ENCODE results near the gene SLC5A6.

The SLC5A6 gene

GRCh38 chr2:27191070-27191829, 20.8 kb downstream of the SLC5A6 start:
- WGBS (ENCODE audit: insufficient coverage, insufficient read length), result no CpG with 5 or more reads among the region's 8 CpGs
- H3K9me3 ChIP-seq (ENCODE audit: control insufficient read depth, insufficient read depth, low read length), result no peaks in the 10 kb centered on the region
- no peak overlapping the region for H3K27ac ChIP-seq (ENCODE audit: low read length)
- H3K4me3 ChIP-seq (ENCODE audit: low read length), result no peak overlapping the region
- DNase-seq (ENCODE audit: low read depth, low spot score), result no peak
- no peaks in the 10 kb centered on the region for H3K36me3 ChIP-seq (ENCODE audit: control insufficient read depth, insufficient read depth, low read length)
- H3K27me3 ChIP-seq (ENCODE audit: control insufficient read depth, insufficient read depth, low read length), result no peaks in the 10 kb centered on the region
- no peaks in the 10 kb centered on the region for H3K4me1 ChIP-seq (ENCODE audit: control insufficient read depth, insufficient read depth, low read length)

GRCh38 chr2:27189989-27190388, 22.1 kb downstream of the SLC5A6 start:
- no peaks in the 10 kb centered on the region for H3K36me3 ChIP-seq (ENCODE audit: control insufficient read depth, insufficient read depth, low read length)
- WGBS (ENCODE audit: insufficient coverage, insufficient read length), result no CpG with 5 or more reads among the region's 8 CpGs
- no peak for DNase-seq (ENCODE audit: low read depth, low spot score)
- H3K9me3 ChIP-seq (ENCODE audit: control insufficient read depth, insufficient read depth, low read length), result no peaks in the 10 kb centered on the region
- no peak overlapping the region for H3K27ac ChIP-seq (ENCODE audit: low read length)
- H3K4me1 ChIP-seq (ENCODE audit: control insufficient read depth, insufficient read depth, low read length), result no peaks in the 10 kb centered on the region
- H3K27me3 ChIP-seq (ENCODE audit: control insufficient read depth, insufficient read depth, low read length), result no peaks in the 10 kb centered on the region
- no peak overlapping the region for H3K4me3 ChIP-seq (ENCODE audit: low read length)

GRCh38 chr2:27186613-27187345, 25.3 kb downstream of the SLC5A6 start:
- H3K27me3 ChIP-seq (ENCODE audit: control insufficient read depth, insufficient read depth, low read length), result no peaks in the 10 kb centered on the region
- H3K9me3 ChIP-seq (ENCODE audit: control insufficient read depth, insufficient read depth, low read length), result no peaks in the 10 kb centered on the region
- no peaks in the 10 kb centered on the region for H3K4me1 ChIP-seq (ENCODE audit: control insufficient read depth, insufficient read depth, low read length)
- DNase-seq (ENCODE audit: low read depth, low spot score), result no peak
- WGBS (ENCODE audit: insufficient coverage, insufficient read length), result no CpG with 5 or more reads among the region's 6 CpGs
- H3K36me3 ChIP-seq (ENCODE audit: control insufficient read depth, insufficient read depth, low read length), result no peaks in the 10 kb centered on the region
- H3K4me3 ChIP-seq (ENCODE audit: low read length), result no peak overlapping the region
- no peak overlapping the region for H3K27ac ChIP-seq (ENCODE audit: low read length)

GRCh38 chr2:27185331-27186026, 26.6 kb downstream of the SLC5A6 start:
- H3K9me3 ChIP-seq (ENCODE audit: control insufficient read depth, insufficient read depth, low read length), result no peaks in the 10 kb centered on the region
- no peak overlapping the region for H3K4me3 ChIP-seq (ENCODE audit: low read length)
- no peak for DNase-seq (ENCODE audit: low read depth, low spot score)
- WGBS (ENCODE audit: insufficient coverage, insufficient read length), result no CpG with 5 or more reads among the region's 6 CpGs
- H3K27ac ChIP-seq (ENCODE audit: low read length), result no peak overlapping the region
- H3K27me3 ChIP-seq (ENCODE audit: control insufficient read depth, insufficient read depth, low read length), result no peaks in the 10 kb centered on the region
- H3K36me3 ChIP-seq (ENCODE audit: control insufficient read depth, insufficient read depth, low read length), result no peaks in the 10 kb centered on the region
- no peaks in the 10 kb centered on the region for H3K4me1 ChIP-seq (ENCODE audit: control insufficient read depth, insufficient read depth, low read length)

GRCh38 chr2:27184115-27184514, 28.0 kb downstream of the SLC5A6 start:
- H3K4me3 ChIP-seq (ENCODE audit: low read length), result no peak overlapping the region
- WGBS (ENCODE audit: insufficient coverage, insufficient read length), result no CpG with 5 or more reads among the region's 4 CpGs
- no peaks in the 10 kb centered on the region for H3K9me3 ChIP-seq (ENCODE audit: control insufficient read depth, insufficient read depth, low read length)
- DNase-seq (ENCODE audit: low read depth, low spot score), result no peak
- H3K4me1 ChIP-seq (ENCODE audit: control insufficient read depth, insufficient read depth, low read length), result no peaks in the 10 kb centered on the region
- no peaks in the 10 kb centered on the region for H3K36me3 ChIP-seq (ENCODE audit: control insufficient read depth, insufficient read depth, low read length)
- no peak overlapping the region for H3K27ac ChIP-seq (ENCODE audit: low read length)
- H3K27me3 ChIP-seq (ENCODE audit: control insufficient read depth, insufficient read depth, low read length), result no peaks in the 10 kb centered on the region

- WGBS (ENCODE audit: insufficient coverage, insufficient read length), result no CpG with 5 or more reads among the region's 4 CpGs
- Histone ChIP-seq H3K4me1 (ENCODE audit: control insufficient read depth, insufficient read depth, low read length) (no peaks in the 10 kb centered on the region), H3K27ac (ENCODE audit: low read length) (no peak overlapping the region), H3K9me3 (ENCODE audit: control insufficient read depth, insufficient read depth, low read length) (no peaks in the 10 kb centered on the region), H3K27me3 (ENCODE audit: control insufficient read depth, insufficient read depth, low read length) (no peaks in the 10 kb centered on the region), H3K36me3 (ENCODE audit: control insufficient read depth, insufficient read depth, low read length) (no peaks in the 10 kb centered on the region), H3K4me3 (ENCODE audit: low read length) (no peak overlapping the region)
- no peak for DNase-seq (ENCODE audit: low read depth, low spot score)
Observed at GRCh38 chr2:27182346-27182745, 29.7 kb downstream of the SLC5A6 start.

- Histone ChIP-seq H3K27me3 (ENCODE audit: control insufficient read depth, insufficient read depth, low read length) (no peaks in the 10 kb centered on the region), H3K4me1 (ENCODE audit: control insufficient read depth, insufficient read depth, low read length) (no peaks in the 10 kb centered on the region), H3K9me3 (ENCODE audit: control insufficient read depth, insufficient read depth, low read length) (no peaks in the 10 kb centered on the region), H3K36me3 (ENCODE audit: control insufficient read depth, insufficient read depth, low read length) (no peaks in the 10 kb centered on the region), H3K4me3 (ENCODE audit: low read length) (no peak overlapping the region), H3K27ac (ENCODE audit: low read length) (no peak overlapping the region)
- WGBS (ENCODE audit: insufficient coverage, insufficient read length), result no CpG with 5 or more reads among the region's 3 CpGs
- DNase-seq (ENCODE audit: low read depth, low spot score), result no peak
Observed at GRCh38 chr2:27179344-27180000, 32.6 kb downstream of the SLC5A6 start.

- no CpG with 5 or more reads among the region's 3 CpGs for WGBS (ENCODE audit: insufficient coverage, insufficient read length)
- no peaks in the 10 kb centered on the region for H3K27me3 ChIP-seq (ENCODE audit: control insufficient read depth, insufficient read depth, low read length)
- H3K4me3 ChIP-seq (ENCODE audit: low read length), result no peak overlapping the region
- no peaks in the 10 kb centered on the region for H3K9me3 ChIP-seq (ENCODE audit: control insufficient read depth, insufficient read depth, low read length)
- H3K27ac ChIP-seq (ENCODE audit: low read length), result no peak overlapping the region
- no peak for DNase-seq (ENCODE audit: low read depth, low spot score)
- H3K4me1 ChIP-seq (ENCODE audit: control insufficient read depth, insufficient read depth, low read length), result no peaks in the 10 kb centered on the region
- H3K36me3 ChIP-seq (ENCODE audit: control insufficient read depth, insufficient read depth, low read length), result no peaks in the 10 kb centered on the region
Observed at GRCh38 chr2:27178469-27178868, 33.6 kb downstream of the SLC5A6 start.

GRCh38 chr2:27177441-27178351, 34.4 kb downstream of the SLC5A6 start:
- Histone ChIP-seq H3K9me3 (ENCODE audit: control insufficient read depth, insufficient read depth, low read length) (no peaks in the 10 kb centered on the region), H3K27ac (ENCODE audit: low read length) (no peak overlapping the region), H3K4me1 (ENCODE audit: control insufficient read depth, insufficient read depth, low read length) (no peaks in the 10 kb centered on the region), H3K4me3 (ENCODE audit: low read length) (no peak overlapping the region), H3K27me3 (ENCODE audit: control insufficient read depth, insufficient read depth, low read length) (no peaks in the 10 kb centered on the region), H3K36me3 (ENCODE audit: control insufficient read depth, insufficient read depth, low read length) (no peaks in the 10 kb centered on the region)
- no peak for DNase-seq (ENCODE audit: low read depth, low spot score)
- WGBS (ENCODE audit: insufficient coverage, insufficient read length), result no CpG with 5 or more reads among the region's 15 CpGs

Measured in iPS DF 6.9 (cell line).